GM15510 (cell line): ENCODE results near the gene DNAJC5.

ENCODE experiments used
- POLR2A ChIP-seq: IDR thresholded peaks from 3 replicates; pipeline ENCODE4 v1.6.1; 2011; ENCODE audit warnings: borderline replicate concordance; ENCODE audit not compliant: insufficient read length; ENCODE audit errors: extremely low read depth

Gene DNAJC5

DNA sequence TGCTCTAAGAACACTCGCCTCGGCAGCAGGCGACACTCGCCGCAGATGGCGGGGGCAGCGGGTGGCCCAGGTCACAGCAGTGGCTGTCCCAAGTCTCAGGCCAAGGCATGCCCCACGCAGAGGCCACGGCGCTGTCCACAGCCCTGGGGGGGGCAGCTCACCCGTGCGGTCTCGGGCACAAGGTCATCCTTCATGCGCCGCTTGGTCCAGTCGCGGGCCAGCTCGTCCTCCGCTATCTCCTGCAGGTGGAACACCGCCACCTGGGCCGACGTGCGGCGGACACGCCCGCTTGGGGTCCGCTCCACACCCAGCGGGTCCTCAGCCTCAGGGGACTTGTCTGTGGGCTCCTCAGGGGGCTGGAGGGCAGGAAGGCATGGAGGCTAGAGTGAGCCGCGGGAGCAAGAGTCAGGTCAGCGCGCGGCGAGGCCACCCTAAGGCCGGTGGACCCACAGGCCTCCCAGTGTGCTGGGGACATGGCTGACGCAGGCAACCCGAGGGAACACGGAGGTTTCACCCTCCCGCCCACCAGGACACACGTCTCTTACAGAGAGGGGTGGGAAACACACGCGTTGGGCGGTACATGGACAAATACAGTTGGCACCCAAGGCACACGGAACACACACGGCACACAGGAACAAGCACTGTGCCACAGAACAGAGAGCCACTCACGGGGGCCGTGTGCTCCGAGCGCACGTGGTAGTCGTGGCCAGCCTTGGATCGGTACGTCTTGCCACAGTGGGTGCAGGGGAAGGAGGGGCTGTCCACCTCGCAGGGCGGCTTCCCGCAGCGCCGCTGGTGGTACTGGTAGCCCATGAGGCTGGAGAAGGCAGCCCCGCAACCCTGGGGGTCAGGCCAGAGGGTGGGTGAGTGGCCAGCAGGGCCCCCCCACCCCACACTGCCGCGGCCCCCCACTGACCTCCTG is 67.8 kb downstream of the DNAJC5 start:
- TF ChIP-seq POLR2A = no peak

DNA sequence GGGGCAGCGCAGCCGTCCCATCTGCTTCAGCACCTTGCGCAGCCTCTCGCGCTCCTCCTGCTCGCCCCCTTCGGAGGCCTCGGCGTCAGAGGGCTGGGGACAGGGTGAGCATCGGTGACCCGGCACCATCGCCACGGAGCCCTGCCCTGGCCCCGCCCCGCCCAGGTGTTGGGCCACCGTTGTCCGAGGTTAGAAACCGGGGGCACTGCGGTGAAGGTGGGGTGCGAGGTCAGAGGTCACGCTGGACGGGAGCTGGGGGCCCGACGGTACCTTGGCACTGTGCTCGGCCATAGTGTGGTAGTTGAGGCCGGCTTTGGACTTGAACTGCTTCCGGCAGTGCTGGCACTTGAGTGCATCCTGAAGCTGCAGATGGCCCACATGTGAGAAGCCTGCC is 68.4 kb downstream of the DNAJC5 start:
- no peak for TF ChIP-seq POLR2A

DNA sequence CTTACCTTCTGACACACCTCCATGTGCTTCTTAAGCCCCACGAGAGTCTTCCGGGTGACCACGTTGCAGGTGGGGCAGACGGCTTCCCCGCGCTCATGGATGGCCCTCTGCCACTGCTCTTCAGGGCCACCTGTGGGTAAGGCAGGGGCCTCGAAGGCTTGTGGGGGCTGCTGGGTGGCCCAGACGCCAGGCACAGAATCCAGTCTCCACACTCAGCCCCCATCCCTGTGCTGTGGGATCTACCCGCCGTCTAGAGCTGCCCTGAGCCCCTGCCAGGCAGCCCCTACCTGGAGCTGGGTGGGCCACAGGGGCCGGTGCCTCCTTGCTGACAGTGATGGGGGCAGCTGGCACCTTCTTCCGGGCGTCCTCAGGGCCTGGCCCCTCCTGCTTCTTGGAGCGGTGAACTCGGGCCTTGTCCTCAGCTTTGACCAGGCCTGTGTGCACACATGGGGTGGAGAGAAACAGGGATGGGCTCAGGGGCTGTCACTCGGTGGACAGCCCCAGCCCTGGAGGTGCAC is 68.9 kb downstream of the DNAJC5 start:
- TF ChIP-seq POLR2A = no peak

- no peak for TF ChIP-seq POLR2A
Observed at GRCh38 chr20:63964412-63964811, 69.5 kb downstream of the DNAJC5 start.

- no peak for TF ChIP-seq POLR2A
Observed at GRCh38 chr20:63966172-63966943, 71.4 kb downstream of the DNAJC5 start.

DNA sequence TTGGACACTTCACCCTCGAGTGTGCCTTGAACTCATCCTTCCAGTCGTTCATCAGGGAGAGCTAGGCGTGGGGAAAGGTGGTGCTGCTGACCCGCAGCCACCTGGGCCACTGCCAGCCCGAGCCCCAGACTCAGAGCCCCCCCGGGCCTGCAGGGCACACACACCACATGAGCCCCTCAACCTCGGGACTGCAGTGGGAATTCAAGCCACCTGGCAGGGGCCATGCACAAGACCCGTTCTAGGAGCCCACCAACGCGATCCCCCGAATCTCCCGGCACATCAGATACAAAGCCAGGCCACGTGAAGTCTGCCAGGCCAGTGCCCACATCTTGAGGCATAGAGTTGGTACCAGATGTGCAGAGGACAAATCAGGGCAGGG is 72.0 kb downstream of the DNAJC5 start:
- no peak for TF ChIP-seq POLR2A

- TF ChIP-seq POLR2A = no peak
Observed at GRCh38 chr20:63967330-63968135, 72.6 kb downstream of the DNAJC5 start.

- TF ChIP-seq POLR2A = no peak
Observed at GRCh38 chr20:63968136-63968927, 73.4 kb downstream of the DNAJC5 start.

DNA sequence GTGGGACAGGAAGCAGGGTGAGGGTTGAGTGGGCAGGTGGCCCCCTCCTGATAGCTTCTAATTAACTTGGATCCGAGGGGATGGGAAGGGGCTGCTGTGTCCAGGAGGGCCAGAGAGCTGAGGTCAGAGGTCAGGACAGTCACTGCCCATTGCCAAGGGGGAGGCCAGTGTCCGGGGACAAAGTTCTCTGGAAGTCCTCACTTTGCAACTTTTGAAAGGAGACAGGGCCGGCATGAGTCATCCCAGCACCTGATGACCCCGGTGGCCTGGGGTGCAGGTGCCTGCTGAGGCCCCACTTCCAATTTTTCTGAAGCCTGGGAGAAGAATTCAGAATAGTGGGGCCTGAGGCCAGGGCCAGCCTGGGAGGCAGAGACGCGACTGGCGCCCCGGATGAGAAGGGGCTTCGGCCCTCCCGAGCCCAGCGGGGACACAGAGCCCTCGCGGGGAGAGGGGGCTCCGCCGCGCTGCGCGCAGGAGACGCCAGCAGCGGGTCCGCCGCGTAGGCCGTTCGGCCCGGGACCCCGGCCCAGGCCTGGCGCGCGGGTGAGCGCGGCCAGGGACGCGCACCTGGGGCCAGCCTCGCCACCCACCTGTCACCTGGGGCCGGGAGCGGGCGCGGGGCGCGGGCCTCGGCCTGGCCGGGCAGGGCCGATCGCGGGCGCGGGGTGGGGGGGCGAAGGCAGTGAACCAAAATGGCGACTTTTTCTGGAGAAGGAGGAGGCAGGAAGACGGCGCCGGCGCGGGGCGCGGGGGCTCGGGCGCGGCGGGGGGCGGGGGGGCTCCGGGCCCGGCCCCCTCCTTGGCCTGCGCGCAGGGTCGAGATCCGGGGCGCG is 74.2 kb downstream of the DNAJC5 start:
- TF ChIP-seq POLR2A = no peak

DNA sequence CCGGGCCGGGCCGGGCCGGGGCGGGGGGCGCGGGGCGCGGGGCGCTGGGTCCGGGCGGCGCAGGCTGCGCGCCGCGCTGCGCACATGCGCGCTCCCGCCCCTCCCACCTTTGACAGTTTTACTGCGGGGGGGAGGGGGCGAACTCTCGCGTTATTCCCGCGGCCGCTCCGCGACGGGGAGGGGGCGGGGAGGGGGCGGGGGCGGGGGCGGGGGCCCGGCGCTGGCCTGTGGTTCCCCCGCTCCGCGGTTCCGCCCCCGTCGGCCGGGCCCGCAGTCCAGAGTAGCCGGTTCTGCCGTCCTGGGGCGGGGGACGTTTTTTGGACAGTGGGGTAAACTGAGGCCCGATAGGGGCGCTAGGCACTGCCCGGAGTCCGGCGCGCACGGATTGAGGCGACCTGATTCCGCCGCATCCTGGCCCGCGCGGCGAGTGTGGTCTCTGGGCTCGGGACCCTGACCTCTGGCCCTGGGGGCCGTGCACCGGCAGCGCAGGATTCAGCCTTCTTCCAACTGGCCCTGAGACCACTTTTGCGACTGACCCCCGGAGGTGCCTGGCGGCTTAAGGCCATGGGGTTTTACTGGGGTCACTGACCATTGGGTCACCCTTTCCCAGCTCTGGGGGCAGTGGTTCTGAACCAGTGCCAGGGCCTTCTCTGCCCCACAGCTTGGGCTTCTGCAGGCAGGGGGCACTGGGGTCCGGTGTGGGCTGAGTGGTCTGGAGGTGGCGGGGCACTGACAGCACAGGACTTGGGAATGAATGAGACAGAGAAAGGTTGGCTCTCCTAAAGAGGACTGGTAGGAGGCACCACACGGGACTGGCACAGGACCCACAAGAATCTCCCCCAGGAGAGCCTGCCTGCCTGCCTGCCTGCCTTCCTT is 75.2 kb downstream of the DNAJC5 start, which contains the start of gene ZNF512B:
Gene ZNF512B (minus strand): TSS at position 93 of the 876 bp plus-strand sequence. CDS start 1,980 bp downstream, outside the sequence.
- no peak for TF ChIP-seq POLR2A

DNA sequence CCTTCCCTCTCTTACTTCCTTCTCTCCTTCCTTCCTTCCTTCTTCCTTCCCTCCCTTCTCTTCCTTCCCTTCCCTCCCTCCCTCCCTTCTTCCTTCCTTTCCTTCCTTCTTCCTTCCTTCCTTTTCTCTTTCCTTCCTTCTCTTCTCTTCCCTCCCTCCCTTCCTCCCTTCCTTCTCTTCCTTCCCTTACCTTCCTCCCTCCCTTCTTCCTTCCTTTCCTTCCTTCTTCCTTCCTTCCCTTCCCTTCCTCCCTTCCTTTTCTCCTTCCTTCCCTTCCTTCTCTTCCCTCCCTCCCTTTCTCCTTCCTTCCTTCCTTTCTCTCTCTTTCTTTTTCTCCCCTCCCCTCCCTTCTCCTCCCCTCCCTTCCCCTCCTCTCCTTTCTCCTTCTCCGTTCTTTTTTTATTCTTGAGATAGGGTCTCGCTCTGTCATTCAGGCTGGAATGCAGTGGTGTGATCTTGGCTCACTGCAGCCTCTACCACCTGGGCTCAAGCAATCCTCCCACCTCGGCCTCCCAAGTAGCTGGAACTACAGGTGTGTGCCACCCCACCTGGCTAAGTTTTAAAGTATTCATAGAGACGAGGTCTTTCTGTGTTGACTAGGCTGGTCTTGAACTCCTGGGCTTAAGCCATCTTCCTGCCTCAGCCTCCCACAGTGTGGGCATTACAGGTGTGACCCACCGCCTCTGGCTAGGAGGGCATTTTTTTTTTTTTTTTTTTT is 75.9 kb downstream of the DNAJC5 start:
- no peak for TF ChIP-seq POLR2A
